GM19035 (cell line): Measurements from ENCODE around the gene PRPF6.
"Not testable (repeated sequence)": the region's sequence is repeated elsewhere in the genome, so short reads cannot be mapped to it uniquely, and the experiment has no call there.

ENCODE experiments used
- ATAC-seq: cut with Tn5 transposase; IDR thresholded peaks from one replicate; pipeline ENCODE4 v1.9.1; 2021; ENCODE audit not compliant: unreplicated experiment

PRPF6 gene

DNA sequence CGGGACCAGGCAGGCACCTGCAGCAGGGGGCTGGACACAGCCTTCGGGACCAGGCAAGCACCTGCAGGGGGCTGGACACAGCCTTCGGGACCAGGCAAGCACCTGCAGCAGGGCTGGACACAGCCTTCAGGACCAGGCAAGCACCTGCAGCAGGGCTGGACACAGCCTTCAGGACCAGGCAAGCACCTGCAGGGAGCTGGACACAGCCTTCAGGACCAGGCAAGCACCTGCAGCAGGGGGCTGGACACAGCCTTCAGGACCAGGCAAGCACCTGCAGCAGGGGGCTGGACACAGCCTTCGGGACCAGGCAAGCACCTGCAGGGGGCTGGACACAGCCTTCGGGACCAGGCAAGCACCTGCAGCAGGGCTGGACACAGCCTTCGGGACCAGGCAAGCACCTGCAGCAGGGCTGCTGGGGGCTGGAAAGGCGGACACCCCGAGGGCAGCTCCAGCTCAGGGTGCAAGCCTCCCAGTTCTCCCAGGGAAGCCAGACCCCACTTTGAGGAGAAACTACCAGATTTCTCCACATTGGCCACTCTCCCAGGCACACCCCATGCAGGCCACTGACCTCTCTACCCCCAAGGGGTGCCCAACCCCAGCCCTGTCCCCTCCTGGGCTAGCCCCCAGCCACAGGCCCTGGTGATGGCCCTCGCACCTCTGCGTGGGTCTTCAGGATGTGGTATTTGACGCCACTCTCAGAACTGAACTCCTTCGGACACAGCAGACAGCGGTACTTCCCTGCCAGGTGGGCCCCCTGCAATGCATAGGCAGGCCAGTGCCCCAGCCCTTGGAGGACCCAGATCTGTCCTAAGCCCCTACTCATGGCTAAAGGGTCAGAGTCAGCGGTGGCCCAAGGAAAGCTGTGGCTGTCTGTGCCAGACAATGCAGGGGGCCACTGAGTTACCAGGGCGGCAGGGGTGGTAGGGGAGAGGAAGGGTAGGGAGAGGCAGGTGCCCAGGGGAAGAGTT lies 20.0 kb upstream of the PRPF6 start:
- ATAC-seq, result not testable (repeated sequence)

DNA sequence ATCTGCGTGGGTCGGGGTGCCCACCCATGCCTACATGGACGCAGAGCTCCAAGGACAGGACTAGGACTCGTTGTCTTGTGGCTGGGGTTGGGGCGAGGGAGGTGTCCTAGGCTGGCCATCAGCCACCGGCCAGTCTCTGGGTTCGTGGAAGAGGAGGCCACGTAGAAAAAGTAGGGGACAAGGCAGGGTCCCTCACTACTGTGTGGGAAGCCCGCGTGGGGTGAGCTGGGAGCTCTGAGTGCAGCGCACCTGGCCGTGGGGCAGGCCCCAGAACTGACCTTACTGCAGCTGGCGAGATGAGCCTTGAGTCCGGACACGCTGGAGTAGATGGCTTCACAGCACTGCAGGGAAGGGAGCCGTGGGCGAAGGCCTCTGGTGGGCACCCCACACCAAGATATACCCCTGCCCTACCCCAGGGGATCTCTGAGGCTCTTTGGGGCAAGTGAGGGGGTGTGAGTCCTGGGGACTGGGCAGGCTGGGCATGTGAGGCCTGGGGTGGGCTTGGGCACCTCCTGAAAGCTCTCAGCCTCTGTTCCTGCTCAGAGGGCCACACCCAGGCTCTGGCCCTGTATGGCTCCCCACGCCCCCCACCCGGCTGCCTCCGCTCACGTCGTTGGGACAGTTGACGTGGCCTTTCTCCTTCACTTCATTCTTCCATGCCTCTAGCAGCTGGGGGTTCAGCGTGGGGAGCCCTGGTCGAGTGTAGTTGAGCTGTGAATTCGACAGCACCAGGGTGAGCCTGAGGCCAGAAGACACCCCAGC lies 19.1 kb upstream of the PRPF6 start:
- no peak for ATAC-seq

DNA sequence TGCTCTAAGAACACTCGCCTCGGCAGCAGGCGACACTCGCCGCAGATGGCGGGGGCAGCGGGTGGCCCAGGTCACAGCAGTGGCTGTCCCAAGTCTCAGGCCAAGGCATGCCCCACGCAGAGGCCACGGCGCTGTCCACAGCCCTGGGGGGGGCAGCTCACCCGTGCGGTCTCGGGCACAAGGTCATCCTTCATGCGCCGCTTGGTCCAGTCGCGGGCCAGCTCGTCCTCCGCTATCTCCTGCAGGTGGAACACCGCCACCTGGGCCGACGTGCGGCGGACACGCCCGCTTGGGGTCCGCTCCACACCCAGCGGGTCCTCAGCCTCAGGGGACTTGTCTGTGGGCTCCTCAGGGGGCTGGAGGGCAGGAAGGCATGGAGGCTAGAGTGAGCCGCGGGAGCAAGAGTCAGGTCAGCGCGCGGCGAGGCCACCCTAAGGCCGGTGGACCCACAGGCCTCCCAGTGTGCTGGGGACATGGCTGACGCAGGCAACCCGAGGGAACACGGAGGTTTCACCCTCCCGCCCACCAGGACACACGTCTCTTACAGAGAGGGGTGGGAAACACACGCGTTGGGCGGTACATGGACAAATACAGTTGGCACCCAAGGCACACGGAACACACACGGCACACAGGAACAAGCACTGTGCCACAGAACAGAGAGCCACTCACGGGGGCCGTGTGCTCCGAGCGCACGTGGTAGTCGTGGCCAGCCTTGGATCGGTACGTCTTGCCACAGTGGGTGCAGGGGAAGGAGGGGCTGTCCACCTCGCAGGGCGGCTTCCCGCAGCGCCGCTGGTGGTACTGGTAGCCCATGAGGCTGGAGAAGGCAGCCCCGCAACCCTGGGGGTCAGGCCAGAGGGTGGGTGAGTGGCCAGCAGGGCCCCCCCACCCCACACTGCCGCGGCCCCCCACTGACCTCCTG lies 18.2 kb upstream of the PRPF6 start:
- no peak for ATAC-seq

DNA sequence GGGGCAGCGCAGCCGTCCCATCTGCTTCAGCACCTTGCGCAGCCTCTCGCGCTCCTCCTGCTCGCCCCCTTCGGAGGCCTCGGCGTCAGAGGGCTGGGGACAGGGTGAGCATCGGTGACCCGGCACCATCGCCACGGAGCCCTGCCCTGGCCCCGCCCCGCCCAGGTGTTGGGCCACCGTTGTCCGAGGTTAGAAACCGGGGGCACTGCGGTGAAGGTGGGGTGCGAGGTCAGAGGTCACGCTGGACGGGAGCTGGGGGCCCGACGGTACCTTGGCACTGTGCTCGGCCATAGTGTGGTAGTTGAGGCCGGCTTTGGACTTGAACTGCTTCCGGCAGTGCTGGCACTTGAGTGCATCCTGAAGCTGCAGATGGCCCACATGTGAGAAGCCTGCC lies 17.6 kb upstream of the PRPF6 start:
- ATAC-seq, result no peak

DNA sequence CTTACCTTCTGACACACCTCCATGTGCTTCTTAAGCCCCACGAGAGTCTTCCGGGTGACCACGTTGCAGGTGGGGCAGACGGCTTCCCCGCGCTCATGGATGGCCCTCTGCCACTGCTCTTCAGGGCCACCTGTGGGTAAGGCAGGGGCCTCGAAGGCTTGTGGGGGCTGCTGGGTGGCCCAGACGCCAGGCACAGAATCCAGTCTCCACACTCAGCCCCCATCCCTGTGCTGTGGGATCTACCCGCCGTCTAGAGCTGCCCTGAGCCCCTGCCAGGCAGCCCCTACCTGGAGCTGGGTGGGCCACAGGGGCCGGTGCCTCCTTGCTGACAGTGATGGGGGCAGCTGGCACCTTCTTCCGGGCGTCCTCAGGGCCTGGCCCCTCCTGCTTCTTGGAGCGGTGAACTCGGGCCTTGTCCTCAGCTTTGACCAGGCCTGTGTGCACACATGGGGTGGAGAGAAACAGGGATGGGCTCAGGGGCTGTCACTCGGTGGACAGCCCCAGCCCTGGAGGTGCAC lies 17.1 kb upstream of the PRPF6 start:
- no peak for ATAC-seq

DNA sequence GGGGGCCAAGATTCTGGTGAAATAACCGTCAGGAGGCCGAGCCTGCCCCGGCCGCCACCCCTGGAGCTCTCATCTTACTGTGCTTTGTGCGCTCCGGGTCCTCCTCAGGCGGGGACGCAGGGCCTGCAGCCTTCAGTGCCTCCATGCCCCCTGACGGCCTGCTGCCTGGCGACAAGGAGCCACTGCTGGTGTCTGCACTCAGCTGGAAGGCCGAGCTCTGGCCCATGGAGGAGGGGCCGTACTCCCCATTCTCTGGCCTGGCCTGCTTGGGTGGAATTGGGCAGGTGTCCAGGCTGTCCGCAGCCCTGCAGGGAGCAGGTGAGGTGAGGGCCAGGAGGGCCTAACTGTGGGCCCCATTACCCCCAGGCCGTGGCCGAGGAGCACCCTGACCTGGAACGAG lies 16.5 kb upstream of the PRPF6 start:
- no peak for ATAC-seq

DNA sequence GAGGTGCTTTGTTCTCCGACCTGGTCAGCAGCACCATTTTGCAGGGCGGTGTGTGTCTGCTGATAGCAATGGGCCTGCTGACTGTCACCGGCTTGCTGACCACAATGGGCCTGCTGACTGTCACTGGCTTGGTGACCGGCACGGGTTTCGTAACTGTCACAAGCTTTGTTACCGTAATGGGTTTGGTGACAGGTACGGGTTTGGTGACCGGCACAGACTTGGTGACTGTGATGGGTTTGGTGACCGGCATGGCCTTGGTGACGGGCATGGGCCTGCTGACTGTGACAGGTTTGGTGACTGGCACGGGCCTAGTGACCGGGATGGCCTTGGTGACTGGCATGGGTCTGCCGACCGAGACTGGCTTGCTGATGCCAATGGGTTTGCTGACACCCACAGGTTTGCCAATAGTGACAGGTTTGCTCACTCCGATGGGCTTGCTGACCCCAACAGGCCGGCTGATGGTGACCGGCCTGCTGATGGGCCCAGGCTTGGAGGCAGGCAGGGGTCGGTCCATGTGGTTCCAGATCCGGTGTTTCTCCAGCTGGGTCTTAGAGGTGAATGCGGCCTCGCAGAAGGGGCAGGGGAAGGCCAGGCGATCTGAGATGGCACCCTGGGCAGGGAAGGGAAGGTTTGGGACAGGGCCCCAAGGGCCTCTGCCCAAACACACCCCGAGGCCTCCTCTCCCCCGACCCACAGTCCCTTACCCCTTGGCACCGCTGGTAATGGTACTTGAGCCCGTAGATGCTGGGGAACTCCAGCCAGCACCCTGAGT lies 14.6 kb upstream of the PRPF6 start:
- ATAC-seq, result no peak

DNA sequence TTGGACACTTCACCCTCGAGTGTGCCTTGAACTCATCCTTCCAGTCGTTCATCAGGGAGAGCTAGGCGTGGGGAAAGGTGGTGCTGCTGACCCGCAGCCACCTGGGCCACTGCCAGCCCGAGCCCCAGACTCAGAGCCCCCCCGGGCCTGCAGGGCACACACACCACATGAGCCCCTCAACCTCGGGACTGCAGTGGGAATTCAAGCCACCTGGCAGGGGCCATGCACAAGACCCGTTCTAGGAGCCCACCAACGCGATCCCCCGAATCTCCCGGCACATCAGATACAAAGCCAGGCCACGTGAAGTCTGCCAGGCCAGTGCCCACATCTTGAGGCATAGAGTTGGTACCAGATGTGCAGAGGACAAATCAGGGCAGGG lies 14.0 kb upstream of the PRPF6 start:
- ATAC-seq, result no peak

DNA sequence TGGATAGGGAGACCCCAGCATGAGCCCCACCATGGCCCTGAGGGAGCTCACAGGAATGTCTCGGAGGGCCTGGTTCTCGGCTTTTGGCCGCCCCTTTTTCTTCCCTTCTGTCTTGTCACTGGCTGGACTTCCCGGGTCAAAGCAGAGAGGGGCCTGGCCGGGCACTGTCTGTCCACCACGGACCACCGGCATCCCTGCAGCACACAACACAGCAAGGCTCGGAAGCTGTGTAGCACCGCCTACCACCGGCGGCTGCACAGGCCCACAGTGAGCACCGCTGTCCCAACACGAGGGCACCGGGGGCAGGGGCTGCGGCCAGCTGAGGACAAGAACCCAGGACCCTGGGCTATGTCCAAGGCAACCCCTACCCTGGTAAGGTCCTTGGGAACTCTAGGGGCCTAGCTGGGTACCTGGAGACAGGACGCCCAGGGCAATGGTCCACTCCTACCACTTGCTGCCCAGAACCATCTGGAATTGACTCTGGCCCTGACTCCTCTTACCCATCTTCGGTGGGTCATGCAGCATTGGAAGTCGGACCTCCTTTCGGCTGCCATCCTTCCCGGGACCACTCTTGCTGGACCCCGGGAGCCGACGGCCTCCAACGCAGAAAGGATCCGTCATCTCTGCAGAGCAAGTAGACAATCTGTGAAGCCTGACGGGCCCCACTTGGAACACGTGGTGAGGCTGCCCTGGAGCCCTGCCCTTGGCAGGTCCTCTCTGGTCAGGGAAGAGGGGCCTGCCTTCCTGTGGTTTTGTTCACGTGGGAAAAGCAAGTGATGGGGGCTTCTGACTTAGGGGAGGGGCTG lies 13.4 kb upstream of the PRPF6 start:
- ATAC-seq, result no peak

DNA sequence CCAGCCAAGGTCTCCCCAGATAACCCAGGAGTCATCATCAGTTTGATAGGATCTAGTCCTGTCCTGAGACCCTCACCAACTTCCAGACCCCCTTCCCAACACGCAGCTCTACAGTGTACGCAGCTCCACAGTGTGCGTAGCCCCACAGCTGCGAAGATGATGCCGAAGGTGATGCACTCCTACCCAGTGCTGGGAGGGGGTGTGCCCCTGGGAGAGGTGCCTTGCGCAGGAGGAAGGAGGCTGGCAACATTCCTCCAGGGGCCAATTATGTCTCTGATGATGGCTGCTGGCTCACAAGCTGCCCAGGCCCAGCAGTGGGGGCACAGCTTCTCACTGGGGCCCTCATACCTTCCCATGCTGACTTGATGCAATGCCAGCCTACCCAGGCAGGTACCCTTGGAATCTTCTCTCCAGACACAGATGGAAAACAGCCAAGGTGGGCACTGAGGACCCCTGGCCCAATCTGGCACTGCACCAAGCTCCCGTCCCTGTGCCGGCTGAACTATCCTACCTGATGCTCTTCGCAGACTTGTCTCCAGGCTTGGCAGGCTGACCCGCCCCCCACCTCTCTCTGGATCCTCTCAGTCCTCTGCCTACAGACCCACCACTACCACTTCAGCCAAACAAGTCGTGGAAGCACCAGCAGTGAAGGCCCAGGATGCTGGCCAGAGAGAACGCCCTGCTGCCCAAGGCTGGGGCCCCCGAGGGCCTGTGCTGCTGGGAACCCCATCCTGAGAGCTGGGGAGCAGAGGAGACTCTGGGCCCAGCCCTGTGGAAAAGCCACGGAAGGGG lies 12.6 kb upstream of the PRPF6 start:
- no peak for ATAC-seq

DNA sequence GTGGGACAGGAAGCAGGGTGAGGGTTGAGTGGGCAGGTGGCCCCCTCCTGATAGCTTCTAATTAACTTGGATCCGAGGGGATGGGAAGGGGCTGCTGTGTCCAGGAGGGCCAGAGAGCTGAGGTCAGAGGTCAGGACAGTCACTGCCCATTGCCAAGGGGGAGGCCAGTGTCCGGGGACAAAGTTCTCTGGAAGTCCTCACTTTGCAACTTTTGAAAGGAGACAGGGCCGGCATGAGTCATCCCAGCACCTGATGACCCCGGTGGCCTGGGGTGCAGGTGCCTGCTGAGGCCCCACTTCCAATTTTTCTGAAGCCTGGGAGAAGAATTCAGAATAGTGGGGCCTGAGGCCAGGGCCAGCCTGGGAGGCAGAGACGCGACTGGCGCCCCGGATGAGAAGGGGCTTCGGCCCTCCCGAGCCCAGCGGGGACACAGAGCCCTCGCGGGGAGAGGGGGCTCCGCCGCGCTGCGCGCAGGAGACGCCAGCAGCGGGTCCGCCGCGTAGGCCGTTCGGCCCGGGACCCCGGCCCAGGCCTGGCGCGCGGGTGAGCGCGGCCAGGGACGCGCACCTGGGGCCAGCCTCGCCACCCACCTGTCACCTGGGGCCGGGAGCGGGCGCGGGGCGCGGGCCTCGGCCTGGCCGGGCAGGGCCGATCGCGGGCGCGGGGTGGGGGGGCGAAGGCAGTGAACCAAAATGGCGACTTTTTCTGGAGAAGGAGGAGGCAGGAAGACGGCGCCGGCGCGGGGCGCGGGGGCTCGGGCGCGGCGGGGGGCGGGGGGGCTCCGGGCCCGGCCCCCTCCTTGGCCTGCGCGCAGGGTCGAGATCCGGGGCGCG lies 11.8 kb upstream of the PRPF6 start:
- ATAC-seq, result no peak

DNA sequence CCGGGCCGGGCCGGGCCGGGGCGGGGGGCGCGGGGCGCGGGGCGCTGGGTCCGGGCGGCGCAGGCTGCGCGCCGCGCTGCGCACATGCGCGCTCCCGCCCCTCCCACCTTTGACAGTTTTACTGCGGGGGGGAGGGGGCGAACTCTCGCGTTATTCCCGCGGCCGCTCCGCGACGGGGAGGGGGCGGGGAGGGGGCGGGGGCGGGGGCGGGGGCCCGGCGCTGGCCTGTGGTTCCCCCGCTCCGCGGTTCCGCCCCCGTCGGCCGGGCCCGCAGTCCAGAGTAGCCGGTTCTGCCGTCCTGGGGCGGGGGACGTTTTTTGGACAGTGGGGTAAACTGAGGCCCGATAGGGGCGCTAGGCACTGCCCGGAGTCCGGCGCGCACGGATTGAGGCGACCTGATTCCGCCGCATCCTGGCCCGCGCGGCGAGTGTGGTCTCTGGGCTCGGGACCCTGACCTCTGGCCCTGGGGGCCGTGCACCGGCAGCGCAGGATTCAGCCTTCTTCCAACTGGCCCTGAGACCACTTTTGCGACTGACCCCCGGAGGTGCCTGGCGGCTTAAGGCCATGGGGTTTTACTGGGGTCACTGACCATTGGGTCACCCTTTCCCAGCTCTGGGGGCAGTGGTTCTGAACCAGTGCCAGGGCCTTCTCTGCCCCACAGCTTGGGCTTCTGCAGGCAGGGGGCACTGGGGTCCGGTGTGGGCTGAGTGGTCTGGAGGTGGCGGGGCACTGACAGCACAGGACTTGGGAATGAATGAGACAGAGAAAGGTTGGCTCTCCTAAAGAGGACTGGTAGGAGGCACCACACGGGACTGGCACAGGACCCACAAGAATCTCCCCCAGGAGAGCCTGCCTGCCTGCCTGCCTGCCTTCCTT lies 10.9 kb upstream of the PRPF6 start, which contains the start of gene ZNF512B:
Gene ZNF512B, minus strand, starts transcription at position 93 of the 876 bp plus-strand sequence. CDS start 1,980 bp downstream, outside the sequence.
- no peak for ATAC-seq

DNA sequence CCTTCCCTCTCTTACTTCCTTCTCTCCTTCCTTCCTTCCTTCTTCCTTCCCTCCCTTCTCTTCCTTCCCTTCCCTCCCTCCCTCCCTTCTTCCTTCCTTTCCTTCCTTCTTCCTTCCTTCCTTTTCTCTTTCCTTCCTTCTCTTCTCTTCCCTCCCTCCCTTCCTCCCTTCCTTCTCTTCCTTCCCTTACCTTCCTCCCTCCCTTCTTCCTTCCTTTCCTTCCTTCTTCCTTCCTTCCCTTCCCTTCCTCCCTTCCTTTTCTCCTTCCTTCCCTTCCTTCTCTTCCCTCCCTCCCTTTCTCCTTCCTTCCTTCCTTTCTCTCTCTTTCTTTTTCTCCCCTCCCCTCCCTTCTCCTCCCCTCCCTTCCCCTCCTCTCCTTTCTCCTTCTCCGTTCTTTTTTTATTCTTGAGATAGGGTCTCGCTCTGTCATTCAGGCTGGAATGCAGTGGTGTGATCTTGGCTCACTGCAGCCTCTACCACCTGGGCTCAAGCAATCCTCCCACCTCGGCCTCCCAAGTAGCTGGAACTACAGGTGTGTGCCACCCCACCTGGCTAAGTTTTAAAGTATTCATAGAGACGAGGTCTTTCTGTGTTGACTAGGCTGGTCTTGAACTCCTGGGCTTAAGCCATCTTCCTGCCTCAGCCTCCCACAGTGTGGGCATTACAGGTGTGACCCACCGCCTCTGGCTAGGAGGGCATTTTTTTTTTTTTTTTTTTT lies 10.1 kb upstream of the PRPF6 start:
- no peak for ATAC-seq

DNA sequence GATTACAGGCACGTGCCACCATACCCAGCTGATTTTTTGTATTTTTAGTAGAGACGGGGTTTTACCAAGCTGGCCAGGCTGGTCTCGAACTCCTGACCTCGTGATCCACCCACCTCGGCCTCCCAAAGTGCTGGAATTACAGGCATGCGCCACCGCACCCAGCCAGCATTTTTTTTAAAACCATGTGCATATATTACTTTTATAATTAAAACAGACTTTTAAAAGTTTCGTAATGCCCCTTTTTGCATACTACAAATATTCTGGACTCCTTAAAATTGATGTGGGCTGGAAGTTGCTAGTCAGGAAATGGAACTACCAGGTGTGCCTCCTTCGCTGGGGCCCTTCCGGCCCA lies 9.0 kb upstream of the PRPF6 start:
- not testable (repeated sequence) for ATAC-seq

DNA sequence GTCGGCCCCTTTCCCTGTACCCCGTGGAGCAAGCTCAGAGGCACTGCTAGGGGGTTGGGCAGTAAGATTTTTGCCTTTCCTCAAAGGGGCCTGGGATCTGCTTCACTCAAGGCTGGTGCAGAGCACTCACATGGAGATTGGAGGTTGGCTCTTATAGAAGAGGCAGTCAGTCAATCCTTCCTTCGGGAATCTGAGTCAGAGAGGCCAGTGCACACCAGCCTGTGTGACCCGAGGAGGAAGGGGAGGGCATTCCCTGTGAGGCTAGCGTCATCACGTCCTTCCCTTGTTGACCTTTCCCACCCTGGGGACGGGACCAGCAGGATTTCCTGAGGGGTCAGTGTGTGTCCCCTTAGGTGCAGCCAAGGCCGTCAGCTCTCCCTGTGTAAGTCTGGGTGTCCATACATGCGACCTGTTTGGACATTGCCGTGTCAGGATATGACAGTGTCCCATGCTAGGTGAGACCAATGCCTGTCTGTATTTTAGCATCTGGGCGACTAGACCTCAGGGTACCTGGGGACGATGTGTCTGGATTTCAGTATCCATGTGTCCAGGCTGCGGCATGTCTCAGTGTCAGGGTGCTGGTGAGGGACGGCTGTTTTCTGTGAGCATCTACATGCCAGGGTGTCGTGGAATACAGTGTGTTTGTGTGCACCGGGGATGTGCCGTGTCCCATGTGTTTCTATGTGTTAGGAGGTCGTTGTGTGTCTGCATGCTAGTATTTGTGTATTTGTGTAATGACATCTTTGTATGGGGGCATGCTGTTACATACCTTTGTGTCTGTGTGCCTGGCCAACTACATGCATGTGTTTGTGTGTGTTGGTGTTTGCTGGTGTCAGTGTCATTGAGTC lies 8.4 kb upstream of the PRPF6 start:
- ATAC-seq, result no peak
